B cell (primary cell): ENCODE measurements around the gene WDR54.

ENCODE experiments used
- EZH2 ChIP-seq: IDR thresholded peaks from 2 replicates; pipeline ENCODE4 v1.6.1; 2012; ENCODE audit warnings: borderline replicate concordance, low read depth, mild to moderate bottlenecking, moderate library complexity, low read length; ENCODE audit not compliant: insufficient read depth, poor library complexity, severe bottlenecking
- TF ChIP-seq, protein P1 (sequence below): fragments of 200-600 bp; IDR thresholded peaks from one replicate; pipeline ENCODE4 v1.8.0; 2022; ENCODE audit warnings: antibody characterized with exemption, mild to moderate bottlenecking

DNA sequence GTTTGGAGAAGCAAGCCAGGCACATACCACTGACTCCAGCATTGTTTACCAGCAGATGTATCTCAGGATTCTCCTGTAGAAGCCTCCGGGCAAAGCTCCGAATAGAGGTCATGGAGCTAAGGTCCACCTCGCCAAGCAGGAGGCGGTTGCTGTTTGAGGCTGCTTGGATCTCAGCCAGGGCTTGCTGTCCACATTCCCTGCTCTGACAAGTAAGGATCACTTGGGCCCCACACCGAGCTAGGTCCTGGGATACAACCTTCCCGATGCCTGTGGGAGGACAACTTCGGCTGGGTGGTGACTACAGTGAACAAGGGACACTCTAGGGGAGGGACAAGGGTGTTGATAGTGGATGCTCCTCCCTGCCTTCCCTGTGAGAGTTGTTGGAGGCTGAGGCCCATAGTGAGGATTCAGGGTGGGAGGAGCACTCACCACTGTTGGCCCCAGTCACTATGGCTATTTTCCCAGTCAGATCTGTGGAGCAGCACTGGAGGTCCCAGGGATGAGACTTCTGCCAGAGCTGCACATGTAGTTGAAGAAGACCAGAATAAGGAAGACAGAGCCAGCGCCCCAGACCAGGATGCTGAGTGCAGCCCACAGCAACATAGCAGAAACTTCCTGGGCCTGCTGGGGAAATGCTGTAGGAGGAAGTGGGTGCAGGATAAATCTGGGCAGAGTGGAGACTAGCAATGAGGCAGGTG, 8.4 kb upstream of the WDR54 start:
- TF ChIP-seq, protein P1, sequence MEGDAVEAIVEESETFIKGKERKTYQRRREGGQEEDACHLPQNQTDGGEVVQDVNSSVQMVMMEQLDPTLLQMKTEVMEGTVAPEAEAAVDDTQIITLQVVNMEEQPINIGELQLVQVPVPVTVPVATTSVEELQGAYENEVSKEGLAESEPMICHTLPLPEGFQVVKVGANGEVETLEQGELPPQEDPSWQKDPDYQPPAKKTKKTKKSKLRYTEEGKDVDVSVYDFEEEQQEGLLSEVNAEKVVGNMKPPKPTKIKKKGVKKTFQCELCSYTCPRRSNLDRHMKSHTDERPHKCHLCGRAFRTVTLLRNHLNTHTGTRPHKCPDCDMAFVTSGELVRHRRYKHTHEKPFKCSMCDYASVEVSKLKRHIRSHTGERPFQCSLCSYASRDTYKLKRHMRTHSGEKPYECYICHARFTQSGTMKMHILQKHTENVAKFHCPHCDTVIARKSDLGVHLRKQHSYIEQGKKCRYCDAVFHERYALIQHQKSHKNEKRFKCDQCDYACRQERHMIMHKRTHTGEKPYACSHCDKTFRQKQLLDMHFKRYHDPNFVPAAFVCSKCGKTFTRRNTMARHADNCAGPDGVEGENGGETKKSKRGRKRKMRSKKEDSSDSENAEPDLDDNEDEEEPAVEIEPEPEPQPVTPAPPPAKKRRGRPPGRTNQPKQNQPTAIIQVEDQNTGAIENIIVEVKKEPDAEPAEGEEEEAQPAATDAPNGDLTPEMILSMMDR: no peak
- TF ChIP-seq EZH2: no peak
